Activated gamma-delta T cell treated with anti-CD3 and anti-CD28 coated beads, Interleukin-2, amount 50 U/mL, for 16 hours (primary cell): ENCODE measurements around the gene DICER1.

Source experiments
- DNase-seq: peaks from one replicate; pipeline ENCODE4 v3.0.0-alpha.2; 2020; ENCODE audit warnings: low read depth

Gene DICER1

GRCh38 chr14:95125915-95126314, 31.4 kb downstream of the DICER1 start:
- no peak for DNase-seq

GRCh38 chr14:95125221-95125620, 32.1 kb downstream of the DICER1 start:
- no peak for DNase-seq

GRCh38 chr14:95123891-95124579, 33.3 kb downstream of the DICER1 start:
- DNase-seq: no peak

- no peak for DNase-seq
Observed at GRCh38 chr14:95122621-95122945, 34.7 kb downstream of the DICER1 start.

GRCh38 chr14:95121911-95122620, 35.3 kb downstream of the DICER1 start:
- no peak for DNase-seq

GRCh38 chr14:95119336-95119735, 38.0 kb downstream of the DICER1 start:
- no peak for DNase-seq

- DNase-seq: no peak
Observed at GRCh38 chr14:95117937-95118721, 39.2 kb downstream of the DICER1 start.

- no peak for DNase-seq
Observed at GRCh38 chr14:95113476-95113875, 43.9 kb downstream of the DICER1 start.

GRCh38 chr14:95111507-95112164, 45.7 kb downstream of the DICER1 start:
- no peak for DNase-seq

- DNase-seq: no peak
Observed at GRCh38 chr14:95110178-95110577, 47.2 kb downstream of the DICER1 start.

GRCh38 chr14:95107711-95108110, 49.6 kb downstream of the DICER1 start:
- DNase-seq: no peak

GRCh38 chr14:95106971-95107370, 50.4 kb downstream of the DICER1 start:
- DNase-seq: no peak

GRCh38 chr14:95104911-95105310, 52.4 kb downstream of the DICER1 start:
- DNase-seq: no peak

- DNase-seq: no peak
Observed at GRCh38 chr14:95102680-95103044, 54.7 kb downstream of the DICER1 start.

GRCh38 chr14:95101736-95102679, 55.3 kb downstream of the DICER1 start:
- no peak for DNase-seq

GRCh38 chr14:95098984-95099599, 58.2 kb downstream of the DICER1 start:
- DNase-seq: no peak

GRCh38 chr14:95097385-95097784, 59.9 kb downstream of the DICER1 start:
- DNase-seq: no peak

- no peak for DNase-seq
Observed at GRCh38 chr14:95096476-95096875, 60.9 kb downstream of the DICER1 start.

GRCh38 chr14:95095996-95096395, 61.3 kb downstream of the DICER1 start:
- no peak for DNase-seq

- no peak for DNase-seq
Observed at GRCh38 chr14:95092723-95093122, 64.6 kb downstream of the DICER1 start.

- no peak for DNase-seq
Observed at GRCh38 chr14:95091581-95091980, 65.7 kb downstream of the DICER1 start.
